GM21526 (cell line): ENCODE results near the gene FTH1.
A peak's percentile ranks its signal among the peaks of the same experiment; 100 is the strongest.
"Not testable (repeated sequence)": the region's sequence is repeated elsewhere in the genome, so short reads cannot be mapped to it uniquely, and the experiment has no call there.

Experiments
- ATAC-seq: cut with Tn5 transposase; IDR thresholded peaks from one replicate; pipeline ENCODE4 v1.9.1; 2021; ENCODE audit warnings: moderate library complexity; ENCODE audit not compliant: unreplicated experiment, low FRiP score

The FTH1 gene

DNA sequence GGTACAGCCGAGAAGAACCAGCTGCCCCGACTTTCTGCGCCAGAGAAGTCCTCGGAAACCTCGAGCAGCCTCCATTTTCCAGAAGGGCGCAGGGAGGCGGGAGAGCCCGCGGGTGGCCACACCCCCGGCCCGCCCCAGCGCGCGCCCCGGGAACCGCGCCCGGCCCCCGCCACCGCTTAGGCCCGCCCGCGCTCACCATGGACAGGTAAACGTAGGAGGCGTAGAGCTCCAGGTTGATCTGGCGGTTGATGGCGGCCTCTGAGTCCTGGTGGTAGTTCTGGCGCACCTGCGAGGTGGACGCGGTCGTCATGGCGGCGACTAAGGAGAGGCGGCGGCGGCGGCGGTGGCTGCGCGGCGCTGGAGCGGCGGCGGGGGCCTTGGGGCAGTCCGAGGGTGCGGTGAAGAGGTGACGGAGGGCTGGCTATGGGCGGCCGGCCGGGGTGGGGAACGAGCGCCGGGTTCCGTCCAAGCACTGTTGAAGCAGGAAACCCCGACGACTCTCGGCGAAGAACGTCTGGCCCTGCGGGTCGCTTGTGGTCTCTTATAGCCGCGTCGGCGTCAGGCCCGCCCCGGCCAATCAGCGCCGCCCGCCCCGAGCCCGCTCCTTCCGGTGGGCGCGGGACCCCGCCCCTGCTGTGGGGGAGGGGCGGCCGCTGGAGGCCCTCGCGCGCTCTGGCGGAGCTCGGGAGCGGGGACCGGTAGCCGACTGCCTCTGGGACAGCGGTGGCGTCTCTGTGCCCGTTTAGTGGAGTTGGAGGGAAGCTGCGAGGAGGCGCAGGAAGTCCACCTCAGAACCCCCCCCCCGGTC is at the start of gene FTH1:
FTH1 (minus strand) TSS at position 519 of the 808 bp plus-strand sequence; CDS start at position 310, 209 bp downstream.
- ATAC-seq, result peak; percentile 51

DNA sequence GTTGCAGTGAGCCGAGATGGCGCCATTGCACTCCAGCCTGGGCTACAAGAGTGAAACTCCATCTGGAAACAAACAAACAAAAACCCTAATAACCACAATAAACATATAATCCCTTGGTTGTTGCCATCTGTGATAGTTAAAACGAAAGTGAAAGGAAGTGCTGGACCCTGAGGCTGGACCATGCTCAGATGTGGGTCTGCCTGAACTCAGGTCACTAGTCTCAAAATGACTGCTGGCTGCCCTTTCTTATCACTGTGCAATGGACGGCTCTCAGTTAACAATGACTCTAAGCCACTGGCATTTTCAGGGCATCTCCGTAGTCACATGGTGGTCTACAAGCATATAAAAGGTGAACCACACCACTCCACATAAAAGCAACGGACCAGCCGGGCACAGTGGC is 48.2 kb upstream of the FTH1 start:
- no peak for ATAC-seq

DNA sequence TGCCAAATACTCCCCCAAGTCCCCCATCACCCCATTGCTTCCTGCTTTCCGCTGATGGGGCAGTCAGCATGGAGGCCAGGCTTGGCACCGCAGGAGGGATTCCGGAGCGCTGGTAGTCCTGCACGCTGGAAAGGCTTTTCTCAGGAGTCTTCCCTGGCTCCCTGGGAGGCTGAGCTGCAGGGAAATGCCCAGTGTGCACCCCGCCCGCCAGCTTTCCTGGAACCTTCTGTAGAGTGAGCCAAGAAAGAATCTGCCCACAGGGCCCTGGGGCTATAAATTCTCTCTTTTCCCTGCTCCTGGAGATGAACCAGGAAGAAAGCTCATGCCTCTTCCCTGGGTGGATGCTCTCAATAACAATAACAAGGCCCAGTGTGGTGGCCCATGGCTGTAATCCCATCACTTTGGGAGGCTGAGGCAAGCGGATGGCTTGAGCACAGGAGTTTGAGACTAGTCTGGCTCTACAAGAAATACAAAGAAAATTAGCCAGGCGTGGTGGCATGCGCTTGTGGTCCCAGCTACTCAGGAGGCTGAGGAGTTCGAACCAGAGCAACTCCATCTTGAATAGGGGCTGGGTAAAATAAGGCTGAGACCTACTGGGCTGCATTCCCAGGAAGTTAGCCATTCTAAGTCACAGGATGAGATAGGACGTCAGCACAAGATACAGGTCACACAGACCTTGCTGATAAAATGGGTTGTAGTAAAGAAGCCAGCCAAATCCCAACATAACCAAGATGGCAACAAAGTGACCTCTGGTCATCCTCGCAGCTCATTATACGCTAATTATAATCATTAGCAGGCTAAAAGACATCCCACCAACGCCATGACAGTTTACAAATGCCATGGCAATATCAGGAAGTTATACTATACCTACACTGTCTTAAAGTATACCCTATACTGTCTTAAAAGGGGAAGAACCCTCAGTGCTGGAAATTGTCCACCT is 46.4 kb upstream of the FTH1 start:
- ATAC-seq, result no peak

DNA sequence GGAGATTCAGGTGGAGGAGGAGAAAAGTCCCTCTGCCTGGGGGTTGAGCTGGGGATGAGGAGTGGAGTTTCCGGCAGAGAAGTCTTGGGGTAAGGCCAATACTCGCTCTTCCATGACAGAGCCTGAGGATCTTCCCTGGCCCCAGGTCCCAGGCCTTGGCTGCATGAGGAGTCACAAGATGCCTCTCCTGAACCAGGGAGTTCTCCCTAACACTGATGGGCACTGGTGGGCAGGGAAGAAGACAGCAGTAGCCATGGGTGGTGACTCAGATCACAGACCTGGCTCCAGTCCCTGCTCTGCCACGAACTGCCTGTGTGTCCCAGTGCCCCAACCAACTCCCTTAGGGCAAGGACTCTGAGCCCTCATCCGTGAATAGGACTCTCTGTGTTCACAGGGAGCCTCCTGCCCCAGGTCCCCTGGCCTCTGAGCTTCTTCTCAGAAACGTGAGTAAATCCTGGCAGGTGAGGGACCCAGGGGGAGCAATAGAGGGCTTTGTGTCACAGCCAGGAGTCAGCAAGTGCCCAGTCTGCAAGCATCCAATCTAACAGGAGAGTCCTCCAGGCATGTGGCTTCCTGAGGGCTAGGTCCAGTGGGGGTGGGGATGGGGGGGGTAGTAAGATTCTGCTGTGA is 45.5 kb upstream of the FTH1 start:
- no peak for ATAC-seq

DNA sequence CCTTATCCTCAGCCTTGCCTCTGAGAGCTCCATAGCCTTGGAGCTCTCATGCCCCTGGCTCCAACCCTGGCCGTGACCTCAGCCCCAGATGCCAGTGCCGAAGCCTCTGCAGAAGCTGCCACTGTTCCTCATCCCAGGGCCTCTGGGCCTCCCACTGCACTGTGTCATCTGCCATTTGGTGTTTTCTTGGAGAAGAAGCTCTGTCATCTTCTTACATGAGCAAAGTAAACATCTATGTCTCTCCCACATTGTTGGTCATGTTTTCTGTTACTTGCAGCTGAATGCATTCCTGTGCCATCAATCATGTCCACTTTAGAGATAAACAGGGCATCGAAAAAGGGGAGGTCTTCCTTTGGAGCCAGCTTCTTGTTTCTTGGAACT is 45.0 kb upstream of the FTH1 start:
- ATAC-seq, result no peak

DNA sequence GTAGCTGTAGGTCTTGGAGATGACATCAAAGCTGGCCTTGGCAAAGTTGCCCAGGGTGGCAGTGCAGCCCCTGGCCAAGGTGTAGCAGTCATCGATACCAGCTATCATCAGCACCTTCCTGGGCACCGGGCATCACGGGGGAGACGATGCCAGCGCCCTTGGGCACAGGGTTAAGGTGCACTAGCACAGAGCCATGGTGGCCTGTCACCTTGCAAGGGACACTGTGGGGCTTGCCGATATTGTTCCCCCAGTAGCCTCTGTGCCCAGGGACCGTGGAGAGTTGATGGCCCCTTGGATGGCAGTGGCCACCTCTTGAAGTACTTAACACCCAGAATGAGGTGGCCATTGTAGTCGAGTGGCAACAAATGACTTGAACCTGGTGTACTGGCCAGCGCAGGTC is 44.4 kb upstream of the FTH1 start:
- no peak for ATAC-seq

DNA sequence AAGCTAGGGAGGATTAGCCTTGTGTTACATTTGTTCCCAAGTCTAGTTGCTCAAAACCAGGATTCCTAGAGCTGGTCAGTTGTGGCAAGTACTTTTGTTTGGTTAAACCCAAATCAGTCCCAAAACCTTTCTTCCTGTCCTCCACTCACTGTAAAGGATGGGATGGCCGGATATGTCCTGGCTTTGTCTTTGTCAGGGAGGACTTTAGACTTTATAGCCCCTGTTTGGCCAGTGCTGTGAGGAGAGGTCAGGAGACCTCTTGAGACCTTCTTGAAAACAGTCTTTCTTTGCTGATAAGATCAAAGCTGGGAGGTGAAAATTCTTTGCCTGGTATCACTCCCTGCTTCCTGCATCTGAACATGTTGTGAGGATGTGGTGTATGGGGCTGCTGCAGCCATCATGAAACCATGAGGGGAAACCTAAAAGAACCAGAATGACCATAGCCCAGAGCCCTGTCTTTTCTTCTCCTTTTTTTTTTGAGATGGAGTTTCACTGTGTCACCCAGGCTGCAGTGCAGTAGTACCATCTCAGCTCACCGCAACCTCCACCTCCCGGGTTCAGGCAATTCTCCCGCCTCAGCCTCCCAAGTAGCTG is 43.6 kb upstream of the FTH1 start:
- no peak for ATAC-seq

DNA sequence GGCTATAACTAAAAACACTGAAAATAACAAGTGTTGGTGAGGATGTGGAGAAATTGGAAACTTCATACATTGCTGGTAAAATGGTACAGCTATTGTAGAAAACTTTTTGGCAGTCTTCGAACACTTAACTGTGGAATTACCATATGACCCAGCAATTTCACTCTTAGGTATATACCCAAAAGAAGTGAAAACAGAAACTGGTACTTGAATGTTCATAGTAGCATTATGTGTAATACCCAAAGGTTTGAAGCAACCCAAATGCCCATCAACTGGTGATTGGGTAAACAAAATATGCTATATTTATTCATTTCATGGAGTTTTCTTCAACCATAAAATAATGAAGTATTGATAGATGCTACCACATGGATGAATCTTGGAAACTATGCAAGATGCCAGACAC is 40.8 kb upstream of the FTH1 start:
- no peak for ATAC-seq

DNA sequence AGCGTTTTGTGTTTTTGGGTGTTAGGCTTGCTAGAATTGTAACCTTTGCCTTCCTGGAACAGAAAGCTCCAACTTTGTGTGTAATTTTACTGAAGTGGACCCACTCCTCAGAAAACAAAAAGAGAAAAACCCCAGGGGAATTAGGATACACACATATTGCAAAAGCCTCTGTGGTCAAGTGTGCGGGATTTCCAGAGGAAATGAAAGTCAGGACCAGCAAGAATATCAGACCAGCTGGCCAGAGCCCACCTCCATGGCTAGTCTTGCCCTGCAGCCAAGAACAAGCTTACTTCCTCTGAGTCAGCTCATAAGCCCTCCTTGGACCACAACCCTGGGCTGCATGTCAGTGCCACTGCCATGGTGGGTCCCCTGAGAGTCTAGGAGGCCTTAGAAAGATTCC is 37.0 kb upstream of the FTH1 start:
- no peak for ATAC-seq

DNA sequence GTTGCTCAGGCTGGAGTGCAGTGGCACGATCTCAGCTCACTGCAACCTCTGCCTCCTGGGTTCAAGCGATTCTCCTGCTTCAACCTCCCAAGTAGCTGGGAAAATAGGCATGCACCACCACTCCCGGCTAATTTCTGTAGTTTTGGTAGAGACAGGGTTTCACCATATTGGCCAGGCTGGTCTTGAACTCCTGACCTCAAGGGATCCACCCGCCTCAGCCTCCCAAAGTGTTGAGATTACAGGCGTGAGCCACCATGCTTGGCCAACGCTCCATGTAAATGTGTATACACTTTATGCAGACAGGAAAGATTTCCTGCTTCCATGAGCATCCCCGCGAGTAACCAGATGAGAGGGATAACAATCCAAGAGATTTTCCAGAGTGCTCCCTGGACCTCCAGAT is 34.8 kb upstream of the FTH1 start:
- not testable (repeated sequence) for ATAC-seq

DNA sequence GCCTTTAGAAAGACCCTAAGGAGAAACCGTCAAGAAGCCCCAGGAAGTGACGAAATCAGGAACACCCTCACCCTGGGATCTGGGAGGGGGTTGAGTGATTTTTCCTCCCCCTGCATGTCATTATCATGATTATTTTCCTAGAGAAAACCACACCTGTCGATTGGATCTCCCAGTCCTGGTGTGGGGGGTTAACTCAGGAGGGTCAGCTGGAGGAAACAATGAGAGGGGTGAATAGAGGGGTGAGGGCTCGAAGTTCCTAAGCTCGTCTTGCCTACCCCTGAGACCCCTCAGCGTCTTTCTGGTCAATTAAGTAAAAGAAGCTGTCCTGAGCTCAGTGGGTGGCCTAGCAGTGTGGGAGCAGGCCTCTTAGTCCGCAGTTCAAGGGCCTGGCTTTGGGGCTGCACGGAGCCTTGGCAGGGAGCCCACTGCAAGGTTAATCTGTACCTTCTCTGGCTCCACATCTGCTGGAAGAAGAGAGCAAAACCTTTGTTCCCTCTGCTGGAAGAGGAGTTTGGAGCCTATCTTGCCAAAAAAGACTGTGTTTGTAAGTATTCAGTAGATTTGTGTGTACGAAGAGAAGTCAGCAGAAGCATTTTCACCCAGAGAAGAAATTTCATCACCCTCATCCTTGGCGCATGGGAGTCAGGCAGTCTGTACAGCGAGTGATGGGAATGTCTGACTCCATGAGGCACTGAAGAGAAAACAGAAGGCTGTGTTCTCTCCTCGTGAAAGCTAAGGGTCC is 34.2 kb upstream of the FTH1 start:
- ATAC-seq, result no peak

DNA sequence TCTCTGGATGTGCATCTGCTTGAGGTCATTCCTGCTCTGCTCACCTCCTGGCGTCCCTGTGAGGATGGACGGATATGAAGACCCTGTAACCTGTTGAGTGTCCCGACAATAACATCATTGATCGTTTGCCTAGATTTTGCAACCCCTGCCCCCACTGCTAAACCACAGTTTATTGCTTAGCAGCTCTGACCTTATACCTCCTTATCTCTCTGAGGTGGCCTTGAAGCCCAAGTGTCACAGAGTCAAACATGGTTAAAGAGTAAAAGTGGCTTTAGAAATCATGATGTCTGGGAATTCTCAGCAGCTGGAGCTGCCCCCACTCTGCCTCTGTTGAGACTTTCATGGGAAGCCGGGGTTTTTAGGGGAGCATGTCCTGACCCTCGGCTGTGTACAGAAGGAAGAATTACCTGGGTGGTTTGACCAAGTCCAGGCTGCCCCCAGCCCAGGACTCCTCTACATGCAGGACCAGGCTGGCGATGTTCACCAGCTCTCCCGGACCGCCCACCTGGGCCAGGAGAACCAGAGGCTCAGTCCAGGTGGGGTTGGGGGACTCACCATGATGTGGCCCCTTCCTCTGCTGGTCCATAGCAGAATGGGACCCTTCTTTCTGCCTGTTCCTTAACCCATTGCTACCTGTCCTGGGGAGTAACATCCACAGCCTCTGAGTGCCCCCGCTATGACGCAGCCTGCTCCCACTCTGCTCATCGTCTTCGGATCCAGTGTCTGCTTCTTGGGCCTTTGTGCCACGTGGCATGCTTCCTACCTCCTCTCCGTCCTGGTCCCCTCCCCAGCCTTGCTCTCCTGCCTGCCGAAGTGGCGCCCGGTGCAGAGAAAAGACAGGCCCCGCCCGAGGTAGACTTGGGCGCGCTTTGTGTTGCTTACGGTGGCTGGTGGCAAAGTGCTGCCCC is 33.4 kb upstream of the FTH1 start:
- ATAC-seq, result no peak

DNA sequence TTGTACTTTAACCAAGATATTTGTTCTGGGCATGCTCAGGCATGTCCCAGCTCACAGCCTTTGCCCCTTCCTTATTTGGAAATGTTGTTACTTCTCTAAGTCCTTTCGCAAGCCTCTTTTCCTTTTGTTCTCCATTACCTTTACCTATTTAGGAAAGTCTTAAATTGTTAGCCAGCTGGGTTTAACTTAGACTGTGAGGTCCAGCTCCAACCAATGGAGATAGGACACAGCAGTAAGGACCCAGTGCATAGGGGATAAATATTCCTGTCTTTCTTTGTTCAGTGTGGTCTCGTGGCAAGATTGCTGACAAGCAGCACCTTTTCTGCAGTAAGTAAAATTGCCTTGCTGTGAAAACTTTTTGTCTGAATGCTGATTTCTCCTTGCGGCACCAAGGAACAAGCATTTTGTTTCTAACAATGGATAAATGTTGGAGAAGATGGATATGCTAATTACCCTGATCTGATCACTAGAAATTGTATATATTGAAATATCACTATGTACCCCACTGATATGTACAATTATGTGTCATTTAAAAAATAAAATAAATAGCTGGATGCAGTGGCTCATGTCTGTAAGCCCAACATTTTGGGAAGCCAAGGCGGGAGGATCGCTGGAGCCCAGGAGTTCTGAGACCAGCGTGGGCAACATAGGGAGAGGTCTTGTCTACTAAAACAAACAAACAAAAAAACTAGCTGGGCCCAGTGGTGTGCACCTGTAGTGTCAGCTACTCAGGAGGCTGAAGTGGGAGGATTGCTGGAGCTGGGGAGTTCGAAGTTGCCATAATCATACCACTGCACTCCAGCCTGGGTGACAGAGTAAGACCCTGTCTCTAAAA is 31.9 kb upstream of the FTH1 start:
- no peak for ATAC-seq

DNA sequence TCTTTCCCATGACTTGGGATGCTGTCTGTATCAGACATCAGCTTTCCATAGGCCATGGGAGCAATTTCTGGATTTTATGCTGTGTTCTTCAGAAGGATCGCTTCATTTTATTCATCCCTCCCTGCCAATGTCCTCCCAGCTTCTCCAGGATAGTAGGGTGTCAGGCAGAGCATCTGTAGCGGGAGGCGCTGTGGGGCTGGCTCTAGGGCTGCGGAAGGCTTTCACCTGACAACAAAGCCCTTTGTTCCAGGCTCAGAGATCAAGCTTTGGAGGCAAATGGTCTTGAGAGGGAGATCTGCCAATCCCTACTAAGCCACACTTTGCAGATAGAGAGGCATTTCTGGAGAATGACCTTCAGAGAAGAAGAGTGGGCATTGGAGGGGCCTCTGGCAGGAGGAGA is 29.5 kb upstream of the FTH1 start:
- no peak for ATAC-seq

DNA sequence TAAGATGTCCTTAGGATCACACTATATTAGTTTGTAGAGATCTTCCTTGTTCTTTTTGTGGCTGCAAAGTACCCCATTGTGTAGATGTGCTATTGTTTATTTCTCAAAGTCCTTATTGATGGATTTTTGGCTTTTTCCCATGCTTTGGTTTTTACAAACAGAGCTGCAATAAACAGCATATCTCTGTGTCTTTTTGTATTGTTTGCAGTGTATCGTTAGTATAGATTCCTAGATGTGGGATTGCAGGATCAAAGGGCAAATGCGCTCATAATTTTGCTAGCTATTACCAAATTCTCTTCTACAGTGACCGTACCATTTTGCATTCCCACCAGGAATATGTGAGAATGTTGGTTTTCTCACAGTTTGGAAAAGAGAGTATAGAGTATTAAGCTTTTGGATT is 27.5 kb upstream of the FTH1 start:
- ATAC-seq, result no peak

DNA sequence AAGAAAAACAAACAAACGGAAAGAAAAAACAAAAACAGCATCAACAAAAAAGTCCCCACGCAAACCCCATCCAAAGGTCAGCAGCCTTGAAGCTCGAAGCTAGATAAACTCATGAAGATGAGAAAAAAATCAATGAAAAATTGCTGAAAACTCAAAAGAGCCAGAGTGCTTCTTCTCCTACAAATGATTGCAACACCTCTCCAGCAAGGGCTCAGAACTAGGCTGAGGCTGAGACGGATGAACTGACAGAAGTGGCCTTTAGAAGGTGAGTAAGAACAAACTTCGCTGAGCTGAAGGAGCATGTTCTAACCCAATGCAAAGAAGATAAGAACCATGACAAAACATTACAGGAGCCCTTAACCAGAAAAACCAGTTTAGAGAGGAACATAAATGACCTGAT is 18.4 kb upstream of the FTH1 start:
- ATAC-seq, result no peak

DNA sequence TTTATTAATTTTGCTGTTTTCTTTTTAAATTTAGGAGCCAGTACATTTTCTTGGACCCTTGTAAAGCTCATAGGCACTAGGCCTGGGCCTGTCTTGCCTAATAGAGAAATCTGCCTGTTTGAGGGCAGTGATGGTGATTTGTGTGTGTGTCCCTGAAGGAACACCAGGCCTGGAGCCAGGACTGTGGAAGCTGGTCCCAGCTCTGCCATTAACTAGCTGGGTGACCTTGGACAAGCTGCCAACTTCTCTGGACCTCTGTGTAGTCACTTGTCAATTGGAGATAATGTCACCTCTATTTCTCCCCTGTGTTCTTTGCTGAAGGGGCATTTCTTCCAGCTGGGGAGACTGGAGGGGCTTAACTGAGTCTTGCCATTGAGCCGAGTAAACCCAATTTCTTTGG is 16.0 kb upstream of the FTH1 start:
- ATAC-seq, result no peak

DNA sequence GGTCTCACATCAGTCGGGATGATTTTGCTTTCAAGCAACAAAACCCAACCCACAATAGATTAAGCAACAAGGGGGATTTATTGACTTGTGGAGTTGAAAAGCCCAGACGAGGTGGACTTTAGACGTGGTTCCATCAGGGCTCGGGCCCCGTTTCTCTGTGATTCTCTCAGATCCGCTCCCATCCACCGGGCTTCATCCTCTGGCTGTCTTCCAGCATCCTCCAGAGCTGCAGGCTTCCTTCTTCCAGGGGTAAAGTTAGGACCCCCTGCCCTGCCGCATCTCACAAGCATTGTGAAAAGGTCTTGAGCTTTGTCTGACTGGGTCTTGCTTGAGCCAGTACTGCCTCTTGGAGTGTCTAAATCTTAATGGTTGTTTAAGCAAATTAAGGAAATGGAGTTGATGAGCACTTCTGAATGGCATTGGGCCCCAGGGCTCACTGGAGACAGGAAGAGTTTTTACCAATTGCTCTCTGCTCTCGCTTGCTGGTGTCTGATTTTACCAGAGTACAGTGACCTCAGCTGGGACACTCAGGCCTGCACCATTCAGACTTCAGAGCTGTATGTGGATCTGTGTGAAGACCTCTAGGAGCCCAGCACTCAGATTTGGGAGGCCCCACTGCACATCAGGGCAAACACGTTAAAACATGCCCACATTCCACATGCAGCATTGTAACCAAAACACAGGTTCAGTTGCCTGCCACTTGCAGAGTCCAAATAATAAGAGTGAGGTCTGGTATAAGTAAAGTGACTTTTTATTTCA is 13.5 kb upstream of the FTH1 start:
- no peak for ATAC-seq
